Measurements from ENCODE around the gene AHNAK.

- no peak for TF ChIP-seq POLR2A (IDR thresholded peaks at IDR 0.05)
- TF ChIP-seq CTCF (IDR thresholded peaks at IDR 0.05), result no peak
These were observed 57.4 kb downstream of the AHNAK start for GRCh38 chr11:62489204-62489603.

Measured in thyroid gland (tissue), 4 donors.